Stimulated activated naive B cell treated with anti-CD40 and anti-IgM and Interleukin-4, amounts not matched to agents 10 μg/mL and 1 μg/mL and 100 μg/mL, for 72 hours (primary cell): Measurements from ENCODE around the gene TRMT44.
"Not testable (repeated sequence)": the region's sequence is repeated elsewhere in the genome, so short reads cannot be mapped to it uniquely, and the experiment has no call there.

Source experiments
- ATAC-seq, 2 donors: fragments of 150-1000 bp; cut with Tn5 transposase; replicated peaks; 2 replicates each; pipeline ENCODE4 v1.10.0; 2021; ENCODE audit warnings: moderate library complexity in 1 of 2
- DNase-seq: peaks from one replicate; pipeline ENCODE4 v3.0.0; 2021
- H3K27ac Mint-ChIP-seq: one replicate; pipeline ENCODE4 v1.8.0; 2022; ENCODE audit warnings: mild to moderate bottlenecking, mixed read lengths
- H3K27me3 Mint-ChIP-seq, 2 donors: one replicate each; pipeline ENCODE4 v1.8.0; 2022; ENCODE audit warnings: mixed read lengths in 2 of 2
- H3K36me3 Mint-ChIP-seq, 2 donors: one replicate each; pipeline ENCODE4 v1.8.0; 2022; ENCODE audit warnings: mixed read lengths in 2 of 2, mild to moderate bottlenecking in 1 of 2
- H3K4me1 Mint-ChIP-seq, 2 donors: one replicate each; pipeline ENCODE4 v1.8.0; 2022; ENCODE audit warnings: mixed read lengths in 2 of 2, mild to moderate bottlenecking in 1 of 2
- H3K4me3 Mint-ChIP-seq, 2 donors: one replicate each; pipeline ENCODE4 v1.8.0; 2022; ENCODE audit warnings: mild to moderate bottlenecking in 2 of 2, mixed read lengths in 2 of 2, moderate library complexity in 1 of 2
- H3K9me3 Mint-ChIP-seq, 2 donors: one replicate each; pipeline ENCODE4 v1.8.0; 2022; ENCODE audit warnings: mixed read lengths in 2 of 2, mild to moderate bottlenecking in 1 of 2

TRMT44 gene

DNA sequence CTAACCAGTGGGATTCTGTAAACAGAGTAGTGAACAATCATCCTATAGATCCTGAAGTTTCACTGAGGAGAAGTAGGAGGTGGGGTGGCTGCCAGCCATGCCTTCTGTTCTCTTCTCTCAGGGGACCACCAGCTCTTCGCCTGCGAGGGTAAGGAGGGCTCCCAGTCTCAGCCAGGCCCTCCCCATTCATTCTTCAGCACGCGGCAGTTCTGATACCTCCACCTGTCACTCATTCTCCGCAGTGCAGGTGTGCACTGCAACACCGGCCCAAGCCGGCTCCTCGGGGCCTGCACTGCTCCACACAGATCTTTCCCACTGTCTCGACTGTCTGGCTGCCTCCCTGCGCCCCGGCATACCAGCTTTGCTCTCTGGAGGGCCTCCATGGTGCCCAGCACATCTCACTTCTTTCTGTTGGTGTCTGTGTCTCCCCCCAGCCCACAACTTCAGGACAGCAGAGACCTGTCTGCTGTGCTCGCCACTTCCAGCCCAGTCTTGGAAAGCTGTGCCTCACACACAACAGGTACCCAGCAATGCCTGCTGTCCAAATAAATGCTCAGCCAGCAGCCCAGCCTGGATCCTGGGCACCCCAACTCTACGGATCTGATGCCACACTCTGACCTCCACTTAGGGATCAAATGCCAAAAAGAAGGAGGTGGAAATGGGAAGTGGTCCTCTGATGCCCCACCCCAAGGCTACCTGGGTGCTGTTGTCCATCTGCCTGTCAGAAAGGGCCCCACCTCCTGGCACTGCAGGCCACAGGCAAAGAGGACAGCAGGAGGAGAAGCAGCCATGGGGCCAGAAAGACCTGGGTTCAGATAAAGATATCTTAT, 29.0 kb upstream of the TRMT44 start:
- Mint-ChIP-seq H3K4me1 (peaks cover 11 to 15% of the 10 kb centered on the region in 2 donors), H3K36me3 (peaks cover 41 to 78% of the 10 kb centered on the region in 2 donors), H3K27me3 (no peaks in the 10 kb centered on the region), H3K27ac (no peak overlapping the region), H3K9me3 (no peaks in the 10 kb centered on the region), H3K4me3 (no peak overlapping the region)
- DNase-seq: no peak
- ATAC-seq: no peak

DNA sequence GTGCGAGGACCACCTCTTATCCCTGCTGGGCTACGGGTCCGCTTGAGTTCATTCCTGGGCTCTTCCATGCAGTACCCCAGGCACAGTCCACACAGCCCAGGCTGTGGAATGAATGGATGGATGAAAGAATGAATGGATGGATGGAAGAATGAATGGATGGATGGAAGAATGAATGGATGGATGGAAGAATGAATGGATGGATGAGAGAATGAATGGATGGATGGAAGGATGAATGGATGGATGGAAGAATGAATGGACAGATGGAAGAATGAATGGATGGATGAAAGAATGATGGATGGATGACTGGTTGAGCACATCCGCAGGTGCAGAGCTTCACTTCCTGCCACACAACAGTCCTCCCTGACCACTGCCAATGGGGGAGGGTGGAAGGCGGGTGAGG, 28.3 kb upstream of the TRMT44 start:
- ATAC-seq (no peak), DNase-seq (no peak)
- no peaks in the 10 kb centered on the region for H3K27me3 Mint-ChIP-seq
- peaks cover 37 to 78% of the 10 kb centered on the region in 2 donors for H3K36me3 Mint-ChIP-seq
- H3K4me1 Mint-ChIP-seq: peaks cover 15 to 20% of the 10 kb centered on the region in 2 donors
- H3K4me3 Mint-ChIP-seq: no peak overlapping the region
- no peak overlapping the region for H3K27ac Mint-ChIP-seq
- H3K9me3 Mint-ChIP-seq: no peaks in the 10 kb centered on the region

DNA sequence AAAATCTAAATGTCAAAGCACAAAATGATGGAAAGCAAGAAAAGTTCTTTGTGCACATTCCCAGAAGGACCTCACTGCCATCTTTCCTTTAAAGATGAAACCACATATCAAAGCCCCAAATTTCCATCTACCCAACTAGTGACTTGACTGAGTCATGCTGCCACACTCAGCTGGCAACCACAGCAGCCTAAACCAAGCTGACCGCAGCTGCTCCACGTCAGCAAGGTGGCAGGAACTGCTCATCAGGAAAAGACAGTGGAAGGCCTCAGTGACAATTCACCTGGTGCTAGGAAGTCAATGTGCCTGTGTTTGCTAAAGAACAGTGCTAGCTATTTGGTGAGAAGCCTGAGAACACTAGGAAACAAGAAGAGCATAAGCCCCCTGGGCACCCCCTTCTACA, 26.2 kb upstream of the TRMT44 start:
- Mint-ChIP-seq H3K4me3 (no peak overlapping the region), H3K36me3 (peaks cover 40 to 60% of the 10 kb centered on the region in 2 donors)
- ATAC-seq: no peak

DNA sequence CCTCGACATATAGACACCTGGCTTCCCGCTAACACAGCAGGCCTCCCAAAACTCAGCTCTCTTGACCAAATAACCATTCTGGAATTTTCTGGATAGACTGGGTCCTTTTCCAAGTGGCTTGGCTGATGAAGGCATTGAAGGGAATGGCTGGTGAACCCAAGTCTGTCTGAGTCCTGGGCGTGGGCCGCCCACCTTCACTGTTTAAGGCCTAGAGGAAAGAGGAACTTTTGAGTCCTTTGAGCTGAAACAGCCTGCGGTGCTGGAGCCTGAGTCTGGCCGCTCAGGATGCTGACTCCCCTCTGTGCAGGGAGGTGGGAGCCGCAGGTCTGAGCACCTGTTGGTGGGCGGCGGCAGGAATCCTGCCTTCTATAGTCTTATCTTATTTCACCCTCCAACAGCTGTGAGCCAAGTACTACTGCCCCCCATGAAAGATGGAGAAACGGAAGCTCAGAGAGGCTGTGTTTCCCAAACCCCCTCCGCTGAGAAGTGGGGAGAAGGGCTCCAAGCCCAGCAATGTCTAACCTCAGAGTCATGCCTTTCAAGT, 23.4 kb upstream of the TRMT44 start:
- Mint-ChIP-seq H3K27ac (peak overlapping the region; percentile 20), H3K9me3 (no peaks in the 10 kb centered on the region), H3K27me3 (no peaks in the 10 kb centered on the region), H3K4me1 (peaks cover 18 to 25% of the 10 kb centered on the region in 2 donors), H3K36me3 (peaks cover 35 to 57% of the 10 kb centered on the region in 2 donors), H3K4me3 (no peak overlapping the region)
- DNase-seq (no peak), ATAC-seq (no peak)

More for the DNA sequence above, 26.2 kb upstream of the TRMT44 start:
- no peak for DNase-seq
- no peak overlapping the region for H3K27ac Mint-ChIP-seq
- no peaks in the 10 kb centered on the region for H3K9me3 Mint-ChIP-seq
- H3K27me3 Mint-ChIP-seq: no peaks in the 10 kb centered on the region
- H3K4me1 Mint-ChIP-seq: peaks cover 21 to 24% of the 10 kb centered on the region in 2 donors

DNA sequence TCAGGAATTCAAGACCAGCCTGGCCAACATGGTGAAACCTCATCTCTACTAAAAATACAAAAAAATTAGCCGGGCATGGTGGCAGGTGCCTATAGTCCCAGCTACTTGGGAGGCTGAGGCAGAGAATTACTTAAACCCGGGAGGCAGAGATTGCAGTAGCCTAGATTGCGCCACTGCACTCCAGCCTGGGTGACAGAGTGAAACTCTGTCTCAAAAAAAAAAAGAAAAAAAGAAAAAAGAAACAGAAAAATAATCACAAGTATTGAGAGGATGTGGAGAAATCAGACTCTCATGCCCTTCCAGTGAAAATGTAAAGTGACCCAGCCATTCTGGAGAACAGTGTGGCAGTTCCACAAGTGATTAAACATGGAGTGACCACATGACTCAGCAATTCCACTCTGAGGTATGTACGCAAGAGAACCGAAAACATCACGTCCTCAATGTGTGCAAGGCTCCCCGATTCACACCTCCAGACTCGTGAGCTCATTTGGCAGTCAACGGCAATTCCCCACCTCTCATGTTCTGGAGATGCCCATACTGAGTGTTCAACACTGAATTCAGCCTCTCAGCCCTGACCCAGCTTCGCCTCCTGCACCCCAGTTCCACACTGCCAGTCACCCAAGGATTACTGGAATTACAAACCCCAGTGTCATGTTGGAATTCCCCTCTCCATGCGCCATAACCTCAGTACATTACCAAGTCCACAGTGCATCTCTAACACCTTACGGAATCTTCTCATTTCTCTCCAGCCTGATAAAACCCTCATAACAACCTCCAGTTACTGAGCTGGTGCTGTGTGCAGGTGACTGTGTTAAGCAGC, 21.1 kb upstream of the TRMT44 start:
- ATAC-seq (peak; percentile 78 to 97), DNase-seq (peak; percentile 15)
- H3K9me3 Mint-ChIP-seq: no peaks in the 10 kb centered on the region
- peak overlapping the region; percentile 47 for H3K27ac Mint-ChIP-seq
- peaks cover 25 to 45% of the 10 kb centered on the region in 2 donors for H3K36me3 Mint-ChIP-seq
- no peaks in the 10 kb centered on the region for H3K27me3 Mint-ChIP-seq
- H3K4me1 Mint-ChIP-seq: peaks cover 18 to 25% of the 10 kb centered on the region in 2 donors
- no peak overlapping the region for H3K4me3 Mint-ChIP-seq

DNA sequence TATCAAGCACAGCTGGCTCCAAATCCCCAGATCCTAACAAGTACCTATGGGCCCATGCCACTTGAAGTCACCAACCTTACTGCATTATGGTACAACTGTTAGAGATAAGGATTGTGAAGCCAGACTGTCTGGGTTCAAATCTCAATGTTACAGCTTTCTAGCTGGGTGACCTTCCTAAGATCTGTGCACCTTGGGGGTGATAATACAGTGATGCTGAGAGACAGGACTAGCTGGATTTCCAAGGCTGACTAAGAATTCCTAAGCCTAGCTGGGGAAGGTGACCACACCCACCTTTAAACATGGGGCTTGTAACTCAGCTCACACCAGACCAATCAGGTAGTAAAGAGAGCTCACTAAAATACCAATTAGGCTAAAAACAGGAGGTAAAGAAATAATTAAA, 20.4 kb upstream of the TRMT44 start:
- Mint-ChIP-seq H3K36me3 (peaks cover 18 to 38% of the 10 kb centered on the region in 2 donors), H3K4me1 (peaks cover 18 to 25% of the 10 kb centered on the region in 2 donors), H3K27ac (peak overlapping the region; percentile 4)
- not testable (repeated sequence) for H3K9me3 Mint-ChIP-seq, H3K27me3 Mint-ChIP-seq, ATAC-seq, DNase-seq, H3K4me3 Mint-ChIP-seq

DNA sequence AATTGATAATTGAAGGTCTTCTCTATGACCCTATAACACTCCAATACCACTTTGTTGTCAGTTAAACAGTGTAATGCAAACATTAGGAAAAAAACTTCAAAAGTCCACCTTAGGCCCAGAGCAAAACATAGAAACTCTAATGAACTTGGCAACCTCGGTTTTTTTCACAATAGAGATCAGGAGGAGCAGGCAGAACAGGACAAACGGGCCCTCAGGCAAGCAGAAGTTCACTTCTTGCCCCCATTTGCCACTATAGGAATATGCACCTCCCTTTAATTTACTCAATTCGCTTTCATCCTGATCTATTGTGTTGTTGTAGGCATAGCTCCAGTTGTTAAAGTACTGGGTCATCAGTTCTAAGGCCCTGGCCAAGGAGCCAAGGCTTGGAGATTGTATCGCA, 18.2 kb upstream of the TRMT44 start:
- H3K27me3 Mint-ChIP-seq: no peaks in the 10 kb centered on the region

DNA sequence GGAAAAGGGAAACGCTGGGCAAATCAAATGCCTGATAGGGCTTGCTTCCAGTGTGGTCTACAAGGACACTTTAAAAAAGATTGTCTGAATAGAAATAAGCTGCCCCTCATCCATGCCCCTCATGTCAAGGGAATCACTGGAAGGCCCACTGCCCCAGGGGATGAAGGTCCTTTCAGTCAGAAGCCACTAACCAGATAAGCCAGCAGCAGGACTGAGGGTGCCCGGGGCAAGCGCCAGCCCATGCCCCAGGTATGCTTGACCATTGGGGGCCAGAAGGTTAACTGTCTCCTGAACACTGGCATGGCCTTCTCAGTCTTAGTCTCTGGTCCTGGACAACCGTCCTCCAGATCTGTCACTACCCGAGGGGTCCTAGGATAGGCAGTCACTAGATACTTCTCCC, 17.8 kb upstream of the TRMT44 start:
- Mint-ChIP-seq H3K36me3 (peaks cover 11 to 20% of the 10 kb centered on the region in 2 donors), H3K4me3 (no peak overlapping the region), H3K4me1 (peaks cover 24 to 35% of the 10 kb centered on the region in 2 donors), H3K9me3 (no peaks in the 10 kb centered on the region), H3K27me3 (no peaks in the 10 kb centered on the region), H3K27ac (no peak overlapping the region)
- ATAC-seq: no peak
- DNase-seq: no peak

More for the DNA sequence above, 18.2 kb upstream of the TRMT44 start:
- H3K36me3 Mint-ChIP-seq: peaks cover 12 to 20% of the 10 kb centered on the region in 2 donors
- H3K4me1 Mint-ChIP-seq: peaks cover 25 to 36% of the 10 kb centered on the region in 2 donors
- H3K4me3 Mint-ChIP-seq: no peak overlapping the region
- ATAC-seq: no peak
- DNase-seq: no peak
- no peaks in the 10 kb centered on the region for H3K9me3 Mint-ChIP-seq
- no peak overlapping the region for H3K27ac Mint-ChIP-seq

DNA sequence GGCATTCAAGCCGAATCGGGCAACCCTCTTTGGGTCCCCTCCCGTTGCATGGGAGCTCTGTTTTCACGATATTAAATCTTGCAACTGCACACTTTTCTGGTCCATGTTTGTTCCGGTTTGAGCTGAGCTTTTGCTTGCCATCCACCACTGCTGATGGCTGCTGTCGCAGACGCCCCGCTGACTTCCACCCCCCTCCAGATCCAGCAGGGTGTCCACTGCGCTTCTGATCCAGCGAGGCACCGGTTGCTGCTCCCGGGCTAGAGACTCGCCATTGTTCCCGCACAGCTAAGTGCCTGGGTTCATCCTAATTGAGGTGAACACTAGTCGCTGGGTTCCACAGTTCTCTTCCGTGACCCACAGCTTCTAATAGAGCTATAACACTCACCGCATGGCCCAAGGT, 13.3 kb upstream of the TRMT44 start:
- no peaks in the 10 kb centered on the region for H3K27me3 Mint-ChIP-seq
- no peaks in the 10 kb centered on the region for H3K9me3 Mint-ChIP-seq
- H3K27ac Mint-ChIP-seq: peak overlapping the region; percentile 76
- no peak for ATAC-seq
- H3K4me3 Mint-ChIP-seq: peak overlapping the region; percentile 98 to 100
- H3K36me3 Mint-ChIP-seq: peaks cover 5 to 12% of the 10 kb centered on the region in 2 donors
- DNase-seq: no peak
- peaks cover 21 to 37% of the 10 kb centered on the region in 2 donors for H3K4me1 Mint-ChIP-seq

DNA sequence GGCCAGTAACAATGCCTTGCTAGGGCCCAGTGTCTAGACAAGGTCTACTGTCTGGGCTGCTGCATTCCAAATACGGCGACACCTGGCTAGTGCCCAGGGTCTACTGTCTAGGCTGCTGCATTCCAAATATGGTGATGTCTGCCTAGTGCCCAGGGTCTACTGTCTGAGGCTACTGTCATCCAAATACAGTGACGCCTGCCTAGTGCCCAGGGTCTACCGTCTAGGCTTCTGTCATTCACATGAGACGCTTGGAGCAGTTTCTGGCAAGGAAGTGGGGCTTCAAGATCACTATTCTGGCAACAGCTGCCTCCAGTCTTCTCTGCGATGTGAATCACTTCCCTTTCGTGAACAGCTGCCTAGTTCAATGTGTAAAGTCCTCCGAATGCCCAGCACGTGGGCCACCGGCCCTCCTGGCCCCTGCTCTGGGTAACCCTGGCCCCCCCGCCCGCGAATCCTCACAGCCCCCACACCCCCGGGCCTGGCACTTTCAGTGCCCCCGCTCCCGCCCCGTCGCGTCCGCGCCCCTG, 12.8 kb upstream of the TRMT44 start:
- Mint-ChIP-seq H3K27ac (peak overlapping the region; percentile 98), H3K4me3 (peak overlapping the region; percentile 98 to 100), H3K9me3 (no peaks in the 10 kb centered on the region), H3K27me3 (no peaks in the 10 kb centered on the region), H3K4me1 (peaks cover 21 to 37% of the 10 kb centered on the region in 2 donors), H3K36me3 (peaks cover 5 to 12% of the 10 kb centered on the region in 2 donors)
- ATAC-seq (peak; percentile 73 to 76), DNase-seq (peak; percentile 28)

DNA sequence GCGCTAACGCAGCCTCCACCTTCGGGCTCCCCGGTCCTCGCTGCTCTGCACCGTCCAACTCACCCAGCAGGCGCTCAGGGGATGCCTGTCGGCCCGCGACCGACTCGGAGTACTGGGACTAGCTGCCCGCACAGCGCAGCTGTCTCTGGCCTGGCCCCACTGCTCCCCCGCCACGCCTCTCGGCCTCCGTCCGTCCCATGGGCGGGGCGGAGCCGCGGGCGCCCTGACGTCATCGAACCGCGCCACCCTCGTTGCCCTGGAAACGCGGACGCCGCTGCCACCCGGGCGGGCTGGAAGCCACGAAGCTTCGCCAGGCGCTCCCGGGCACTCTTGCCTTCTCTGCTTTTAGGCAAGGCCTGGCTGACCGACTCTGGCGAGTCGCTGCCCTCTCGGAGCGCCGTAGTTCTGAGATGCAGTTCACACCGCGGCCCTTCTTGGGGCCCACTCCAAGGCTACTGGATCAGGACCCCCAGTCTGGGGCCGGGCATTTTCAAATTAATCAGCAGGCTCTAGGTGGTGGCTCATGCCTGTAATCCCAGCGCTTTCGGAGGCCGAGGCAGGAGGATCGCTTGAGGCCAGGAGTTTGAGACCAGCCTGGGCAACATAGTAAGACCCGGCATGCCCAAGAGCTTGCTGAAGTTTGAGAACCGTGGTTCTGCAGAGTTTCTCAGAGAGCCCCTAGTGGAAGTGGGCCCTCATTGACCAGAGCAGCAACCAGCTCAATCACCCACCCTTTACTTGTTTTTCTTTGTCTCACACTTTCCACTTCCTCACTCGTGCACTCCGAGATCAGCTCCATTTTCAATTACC, 12.1 kb upstream of the TRMT44 start:
- Mint-ChIP-seq H3K4me3 (peak overlapping the region; percentile 98 to 100), H3K4me1 (peaks cover 24 to 37% of the 10 kb centered on the region in 2 donors), H3K9me3 (no peaks in the 10 kb centered on the region), H3K27ac (peak overlapping the region; percentile 98), H3K36me3 (peaks cover 8 to 16% of the 10 kb centered on the region in 2 donors), H3K27me3 (no peaks in the 10 kb centered on the region)
- ATAC-seq (peak; percentile 95 to 96), DNase-seq (peak; percentile 92)

DNA sequence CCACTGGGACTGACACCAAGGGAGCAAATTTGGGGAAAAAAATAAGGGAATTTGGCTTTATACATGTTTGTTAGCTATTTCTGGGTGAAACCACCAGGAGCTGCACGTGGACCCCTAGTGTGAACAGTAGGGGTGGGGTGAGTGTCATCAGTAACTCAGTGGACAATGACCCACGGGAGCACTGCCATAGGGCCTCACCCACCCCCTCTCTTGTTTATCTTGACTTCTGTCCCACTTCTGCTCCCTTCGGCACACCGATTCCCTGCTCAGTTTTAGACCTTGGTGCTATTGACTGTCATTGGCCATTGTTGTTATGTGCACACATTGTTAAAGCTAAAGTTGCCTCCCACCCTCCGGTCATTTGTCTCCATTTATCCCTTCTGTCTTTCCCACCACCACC, 9.0 kb upstream of the TRMT44 start:
- H3K4me1 Mint-ChIP-seq: peaks cover 29 to 53% of the 10 kb centered on the region in 2 donors
- peak overlapping the region; percentile 22 for H3K27ac Mint-ChIP-seq
- no peaks in the 10 kb centered on the region for H3K27me3 Mint-ChIP-seq
- peaks cover 13 to 20% of the 10 kb centered on the region in 2 donors for H3K36me3 Mint-ChIP-seq
- H3K4me3 Mint-ChIP-seq: no peak overlapping the region
- DNase-seq (no peak), ATAC-seq (no peak)
- no peaks in the 10 kb centered on the region for H3K9me3 Mint-ChIP-seq

DNA sequence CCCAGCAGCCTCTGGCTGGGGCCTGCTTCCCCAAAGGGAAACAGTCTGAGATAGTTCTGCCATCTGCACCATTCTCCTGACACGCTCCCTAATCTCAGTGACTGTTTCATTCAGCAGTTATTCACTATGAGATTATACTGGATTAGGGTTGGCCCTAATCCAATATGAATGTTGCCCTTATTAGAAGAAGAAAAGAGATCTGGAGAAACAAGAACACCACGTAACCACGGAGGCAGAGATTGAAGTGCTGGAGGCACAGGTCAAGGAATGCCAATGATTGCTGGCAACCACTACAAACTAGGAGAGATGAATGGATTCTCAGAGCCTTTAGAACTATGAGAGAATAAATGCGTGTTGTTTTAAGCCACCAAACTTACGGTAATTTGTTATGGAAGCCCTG, 7.4 kb upstream of the TRMT44 start:
- Mint-ChIP-seq H3K4me3 (no peak overlapping the region), H3K4me1 (peaks cover 26 to 55% of the 10 kb centered on the region in 2 donors), H3K27me3 (no peaks in the 10 kb centered on the region), H3K27ac (no peak overlapping the region), H3K9me3 (no peaks in the 10 kb centered on the region), H3K36me3 (peaks cover 10 to 24% of the 10 kb centered on the region in 2 donors)
- DNase-seq (no peak), ATAC-seq (no peak)
